ENCODE measurements around the gene HECTD1. TPM values are rescaled to one million over a fixed set of nuclear protein-coding genes. Genes with fewer than 3 reads are reported as not detected.
"Not testable (repeated sequence)": the region's sequence is repeated elsewhere in the genome, so short reads cannot be mapped to it uniquely, and the experiment has no call there.

The HECTD1 gene
- 122 and 153 TPM in 2 replicates for total RNA-seq (2012; rRNA removed)

GRCh38 chr14:31207755-31208545 lies at the start of gene HECTD1:
Gene HECTD1, minus strand, starts transcription at chr14:31207793. Its CDS starts 1,857 bp downstream, at chr14:31205936.
- H3K36me3 ChIP-seq (ENCODE audit: insufficient read depth, low read length): peaks cover 5% of the 10 kb centered on the region

GRCh38 chr14:31257244-31257553 lies 49.6 kb upstream of the HECTD1 start:
- Histone ChIP-seq H3K27me3 (ENCODE audit: control insufficient read depth, insufficient read depth, low read length) (no peaks in the 10 kb centered on the region), H3K4me3 (ENCODE audit: low read length) (no peak overlapping the region), H3K9ac (ENCODE audit: low read depth, low read length) (no peak overlapping the region), H3K9me3 (replicated peaks; ENCODE audit: low read length) (no peaks in the 10 kb centered on the region), H3K4me2 (ENCODE audit: low read length) (no peak overlapping the region), H3K4me1 (ENCODE audit: control insufficient read depth, insufficient read depth, low read length) (peaks cover 8% of the 10 kb centered on the region), H3K36me3 (ENCODE audit: insufficient read depth, low read length) (no peaks in the 10 kb centered on the region)

More at GRCh38 chr14:31207755-31208545, at the start of gene HECTD1:
- Histone ChIP-seq H3K4me2 (ENCODE audit: low read length) (peak within 1 kb of the TSS; percentile 95), H3K9ac (ENCODE audit: low read depth, low read length) (peak within 1 kb of the TSS; percentile 99), H3K4me1 (ENCODE audit: control insufficient read depth, insufficient read depth, low read length) (peaks cover 13% of the 10 kb centered on the region), H3K9me3 (replicated peaks; ENCODE audit: low read length) (no peaks in the 10 kb centered on the region), H3K27me3 (ENCODE audit: control insufficient read depth, insufficient read depth, low read length) (no peaks in the 10 kb centered on the region), H3K4me3 (ENCODE audit: low read length) (peak within 1 kb of the TSS; percentile 91)

GRCh38 chr14:31256534-31257243 lies 49.1 kb upstream of the HECTD1 start:
- H3K4me2 ChIP-seq (ENCODE audit: low read length): no peak overlapping the region
- H3K4me3 ChIP-seq (ENCODE audit: low read length): no peak overlapping the region
- H3K4me1 ChIP-seq (ENCODE audit: control insufficient read depth, insufficient read depth, low read length): peaks cover 3% of the 10 kb centered on the region
- no peaks in the 10 kb centered on the region for H3K9me3 ChIP-seq (replicated peaks; ENCODE audit: low read length)
- H3K36me3 ChIP-seq (ENCODE audit: insufficient read depth, low read length): no peaks in the 10 kb centered on the region
- no peak overlapping the region for H3K9ac ChIP-seq (ENCODE audit: low read depth, low read length)
- no peaks in the 10 kb centered on the region for H3K27me3 ChIP-seq (ENCODE audit: control insufficient read depth, insufficient read depth, low read length)

- H3K9me3 ChIP-seq (replicated peaks; ENCODE audit: low read length); H3K4me2 ChIP-seq (ENCODE audit: low read length); H3K27me3 ChIP-seq (ENCODE audit: control insufficient read depth, insufficient read depth, low read length); H3K4me3 ChIP-seq (ENCODE audit: low read length); H3K4me1 ChIP-seq (ENCODE audit: control insufficient read depth, insufficient read depth, low read length); H3K9ac ChIP-seq (ENCODE audit: low read depth, low read length); H3K36me3 ChIP-seq (ENCODE audit: insufficient read depth, low read length): not testable (repeated sequence)
Measured at GRCh38 chr14:31255918-31256317, 48.3 kb upstream of the HECTD1 start.

- Histone ChIP-seq H3K9me3 (replicated peaks; ENCODE audit: low read length) (no peaks in the 10 kb centered on the region), H3K36me3 (ENCODE audit: insufficient read depth, low read length) (no peaks in the 10 kb centered on the region), H3K9ac (ENCODE audit: low read depth, low read length) (no peak overlapping the region), H3K4me1 (ENCODE audit: control insufficient read depth, insufficient read depth, low read length) (no peaks in the 10 kb centered on the region), H3K4me2 (ENCODE audit: low read length) (no peak overlapping the region), H3K27me3 (ENCODE audit: control insufficient read depth, insufficient read depth, low read length) (no peaks in the 10 kb centered on the region), H3K4me3 (ENCODE audit: low read length) (no peak overlapping the region)
Measured at GRCh38 chr14:31255286-31255685, 47.7 kb upstream of the HECTD1 start.

- Histone ChIP-seq H3K36me3 (ENCODE audit: insufficient read depth, low read length) (no peaks in the 10 kb centered on the region), H3K4me2 (ENCODE audit: low read length) (no peak overlapping the region), H3K9me3 (replicated peaks; ENCODE audit: low read length) (no peaks in the 10 kb centered on the region), H3K27me3 (ENCODE audit: control insufficient read depth, insufficient read depth, low read length) (no peaks in the 10 kb centered on the region), H3K4me1 (ENCODE audit: control insufficient read depth, insufficient read depth, low read length) (no peaks in the 10 kb centered on the region), H3K9ac (ENCODE audit: low read depth, low read length) (no peak overlapping the region), H3K4me3 (ENCODE audit: low read length) (no peak overlapping the region)
Measured at GRCh38 chr14:31253746-31254471, 46.3 kb upstream of the HECTD1 start.

GRCh38 chr14:31252865-31253264 lies 45.3 kb upstream of the HECTD1 start:
- H3K27me3 ChIP-seq (ENCODE audit: control insufficient read depth, insufficient read depth, low read length): no peaks in the 10 kb centered on the region
- H3K9ac ChIP-seq (ENCODE audit: low read depth, low read length): no peak overlapping the region
- H3K4me1 ChIP-seq (ENCODE audit: control insufficient read depth, insufficient read depth, low read length): no peaks in the 10 kb centered on the region
- H3K36me3 ChIP-seq (ENCODE audit: insufficient read depth, low read length): no peaks in the 10 kb centered on the region
- H3K9me3 ChIP-seq (replicated peaks; ENCODE audit: low read length): no peaks in the 10 kb centered on the region
- H3K4me2 ChIP-seq (ENCODE audit: low read length): no peak overlapping the region
- H3K4me3 ChIP-seq (ENCODE audit: low read length): no peak overlapping the region

GRCh38 chr14:31251028-31251958 lies 43.7 kb upstream of the HECTD1 start:
- H3K9ac ChIP-seq (ENCODE audit: low read depth, low read length): no peak overlapping the region
- H3K36me3 ChIP-seq (ENCODE audit: insufficient read depth, low read length): no peaks in the 10 kb centered on the region
- no peaks in the 10 kb centered on the region for H3K27me3 ChIP-seq (ENCODE audit: control insufficient read depth, insufficient read depth, low read length)
- H3K4me1 ChIP-seq (ENCODE audit: control insufficient read depth, insufficient read depth, low read length): no peaks in the 10 kb centered on the region
- H3K9me3 ChIP-seq (replicated peaks; ENCODE audit: low read length): no peaks in the 10 kb centered on the region
- no peak overlapping the region for H3K4me2 ChIP-seq (ENCODE audit: low read length)
- H3K4me3 ChIP-seq (ENCODE audit: low read length): no peak overlapping the region

GRCh38 chr14:31244626-31245025 lies 37.0 kb upstream of the HECTD1 start:
- H3K36me3 ChIP-seq (ENCODE audit: insufficient read depth, low read length): no peaks in the 10 kb centered on the region
- H3K27me3 ChIP-seq (ENCODE audit: control insufficient read depth, insufficient read depth, low read length): no peaks in the 10 kb centered on the region
- H3K4me2 ChIP-seq (ENCODE audit: low read length): no peak overlapping the region
- peaks cover 9% of the 10 kb centered on the region for H3K4me1 ChIP-seq (ENCODE audit: control insufficient read depth, insufficient read depth, low read length)
- no peak overlapping the region for H3K9ac ChIP-seq (ENCODE audit: low read depth, low read length)
- no peak overlapping the region for H3K4me3 ChIP-seq (ENCODE audit: low read length)
- no peaks in the 10 kb centered on the region for H3K9me3 ChIP-seq (replicated peaks; ENCODE audit: low read length)

GRCh38 chr14:31243860-31244259 lies 36.3 kb upstream of the HECTD1 start:
- H3K27me3 ChIP-seq (ENCODE audit: control insufficient read depth, insufficient read depth, low read length): no peaks in the 10 kb centered on the region
- no peaks in the 10 kb centered on the region for H3K36me3 ChIP-seq (ENCODE audit: insufficient read depth, low read length)
- peaks cover 9% of the 10 kb centered on the region for H3K4me1 ChIP-seq (ENCODE audit: control insufficient read depth, insufficient read depth, low read length)
- no peak overlapping the region for H3K4me3 ChIP-seq (ENCODE audit: low read length)
- H3K9me3 ChIP-seq (replicated peaks; ENCODE audit: low read length): no peaks in the 10 kb centered on the region
- no peak overlapping the region for H3K9ac ChIP-seq (ENCODE audit: low read depth, low read length)
- H3K4me2 ChIP-seq (ENCODE audit: low read length): no peak overlapping the region

All from skeletal muscle satellite cell (primary cell).